HK-2 (cell line): ENCODE results near the gene BNC1.

Source experiments
- DNase-seq: peaks from one replicate; pipeline ENCODE4 v3.0.0-alpha.2; 2018; ENCODE audit not compliant: unreplicated experiment

Gene BNC1, protein sequence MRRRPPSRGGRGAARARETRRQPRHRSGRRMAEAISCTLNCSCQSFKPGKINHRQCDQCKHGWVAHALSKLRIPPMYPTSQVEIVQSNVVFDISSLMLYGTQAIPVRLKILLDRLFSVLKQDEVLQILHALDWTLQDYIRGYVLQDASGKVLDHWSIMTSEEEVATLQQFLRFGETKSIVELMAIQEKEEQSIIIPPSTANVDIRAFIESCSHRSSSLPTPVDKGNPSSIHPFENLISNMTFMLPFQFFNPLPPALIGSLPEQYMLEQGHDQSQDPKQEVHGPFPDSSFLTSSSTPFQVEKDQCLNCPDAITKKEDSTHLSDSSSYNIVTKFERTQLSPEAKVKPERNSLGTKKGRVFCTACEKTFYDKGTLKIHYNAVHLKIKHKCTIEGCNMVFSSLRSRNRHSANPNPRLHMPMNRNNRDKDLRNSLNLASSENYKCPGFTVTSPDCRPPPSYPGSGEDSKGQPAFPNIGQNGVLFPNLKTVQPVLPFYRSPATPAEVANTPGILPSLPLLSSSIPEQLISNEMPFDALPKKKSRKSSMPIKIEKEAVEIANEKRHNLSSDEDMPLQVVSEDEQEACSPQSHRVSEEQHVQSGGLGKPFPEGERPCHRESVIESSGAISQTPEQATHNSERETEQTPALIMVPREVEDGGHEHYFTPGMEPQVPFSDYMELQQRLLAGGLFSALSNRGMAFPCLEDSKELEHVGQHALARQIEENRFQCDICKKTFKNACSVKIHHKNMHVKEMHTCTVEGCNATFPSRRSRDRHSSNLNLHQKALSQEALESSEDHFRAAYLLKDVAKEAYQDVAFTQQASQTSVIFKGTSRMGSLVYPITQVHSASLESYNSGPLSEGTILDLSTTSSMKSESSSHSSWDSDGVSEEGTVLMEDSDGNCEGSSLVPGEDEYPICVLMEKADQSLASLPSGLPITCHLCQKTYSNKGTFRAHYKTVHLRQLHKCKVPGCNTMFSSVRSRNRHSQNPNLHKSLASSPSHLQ

DNA sequence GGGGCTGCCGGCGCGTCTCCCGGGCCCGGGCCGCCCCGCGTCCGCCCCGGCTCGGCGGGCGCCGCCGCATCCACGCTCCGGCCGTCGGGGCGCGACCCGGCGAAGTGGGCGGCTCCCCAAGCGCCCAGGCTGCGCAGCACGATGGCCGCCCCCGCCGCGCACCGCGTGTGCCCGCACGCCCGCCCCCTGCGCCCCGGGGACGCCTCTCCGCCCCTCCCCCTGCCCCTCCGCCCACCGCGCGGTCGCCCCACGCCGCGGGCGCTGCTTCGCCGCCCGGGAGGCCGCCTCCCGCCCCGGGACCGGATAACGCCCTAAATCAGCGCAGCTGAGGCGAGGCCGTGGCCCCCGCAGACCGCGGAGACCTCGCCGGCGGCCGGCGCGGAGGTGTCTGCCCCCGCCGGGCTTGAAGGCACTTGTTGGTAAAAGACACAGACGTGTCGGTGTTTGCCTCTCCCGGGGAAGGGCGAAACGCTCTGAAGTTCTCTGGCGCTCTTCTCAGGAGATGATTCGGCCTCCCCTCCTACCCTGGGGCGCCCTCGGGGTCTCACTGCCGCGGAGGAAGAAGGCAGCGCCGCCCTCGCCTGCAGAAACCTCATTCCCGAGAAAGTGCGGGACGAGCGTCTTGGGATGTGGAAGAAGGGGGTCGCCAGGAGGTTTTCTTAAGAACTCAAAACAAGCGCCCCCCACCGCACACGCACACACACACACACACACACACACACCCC lies at the start of gene BNC1:
Gene BNC1, minus strand, starts transcription at position 106 of the 725 bp plus-strand sequence. Its CDS starts 36 bp downstream, at position 70.
- no peak for DNase-seq

DNA sequence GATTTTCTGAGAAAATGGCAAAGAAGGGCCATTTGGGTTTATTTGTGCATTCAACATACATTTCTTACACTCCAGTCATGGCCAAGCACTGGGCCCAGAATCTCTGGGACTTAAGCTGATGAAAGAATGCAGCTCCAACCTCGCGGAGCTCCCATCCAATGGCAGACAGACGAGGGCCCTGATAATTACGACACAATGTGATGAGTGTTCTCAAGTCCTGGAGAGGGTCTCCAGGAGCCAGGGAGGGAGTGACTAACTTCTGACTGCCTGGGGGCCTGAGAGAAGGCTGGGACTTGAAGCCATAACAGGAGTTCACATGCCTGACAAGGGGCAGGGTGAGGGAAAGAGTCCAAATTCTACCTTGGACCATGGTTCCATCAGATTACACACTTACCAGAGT lies 42.6 kb upstream of the BNC1 start:
- no peak for DNase-seq

DNA sequence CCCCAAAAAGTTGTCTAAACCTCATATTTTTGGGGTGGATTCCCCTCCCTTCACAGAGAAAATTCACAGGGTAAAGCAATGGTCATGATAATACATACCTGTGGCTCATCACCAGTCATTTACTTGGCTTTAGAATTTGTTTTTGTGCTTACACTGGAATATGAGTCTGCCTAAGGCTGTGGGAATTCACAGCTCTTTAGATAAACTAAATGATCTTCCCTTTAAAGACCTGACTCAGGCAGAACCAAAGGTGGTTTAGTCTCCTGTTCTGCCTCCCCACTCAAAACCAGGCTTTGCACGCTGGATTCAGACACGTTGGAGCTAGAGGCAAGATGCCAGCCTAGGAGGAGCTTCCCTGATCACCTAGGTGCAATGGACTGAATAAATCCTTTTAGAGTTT lies 40.3 kb upstream of the BNC1 start:
- DNase-seq = no peak

DNA sequence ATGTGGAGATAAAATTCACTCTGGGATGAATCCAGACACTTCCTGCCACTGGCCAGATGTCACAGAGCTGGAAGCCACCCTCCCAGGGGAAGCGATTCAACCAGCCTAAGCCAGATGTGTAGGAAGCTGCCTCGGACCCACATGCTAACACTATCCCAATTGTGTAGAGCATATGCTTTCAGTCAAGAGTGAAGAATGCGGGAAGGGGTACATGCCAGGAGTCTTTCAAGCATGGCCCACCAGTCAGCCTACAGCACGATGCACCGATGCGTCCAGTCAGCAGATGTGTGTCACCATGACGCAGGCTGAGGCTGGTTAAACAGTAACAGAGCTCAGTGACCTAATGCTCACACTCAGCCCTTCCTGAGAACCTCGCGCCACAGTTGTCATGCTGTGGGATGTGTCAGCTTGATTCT lies 38.8 kb upstream of the BNC1 start:
- peak; percentile 90 for DNase-seq

DNA sequence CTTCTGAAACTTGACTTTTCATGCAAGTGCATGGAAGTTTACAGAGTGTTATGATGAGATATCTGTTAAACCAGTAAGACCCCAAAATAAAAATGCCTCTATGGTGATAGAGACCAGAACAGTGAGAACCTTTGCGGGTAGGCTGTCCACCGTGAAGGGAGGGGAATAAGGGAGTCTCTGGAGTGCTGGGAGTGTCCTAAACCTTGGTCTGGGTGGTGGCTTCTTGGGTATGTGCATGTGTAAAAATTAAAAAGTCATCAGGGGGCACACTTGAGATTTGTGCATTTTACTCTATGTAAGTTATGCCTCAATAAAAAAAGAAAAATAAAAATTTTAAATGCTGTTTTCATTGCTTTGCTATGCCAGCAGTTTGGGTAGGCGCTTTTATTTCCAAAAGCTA lies 38.2 kb upstream of the BNC1 start:
- DNase-seq = no peak

DNA sequence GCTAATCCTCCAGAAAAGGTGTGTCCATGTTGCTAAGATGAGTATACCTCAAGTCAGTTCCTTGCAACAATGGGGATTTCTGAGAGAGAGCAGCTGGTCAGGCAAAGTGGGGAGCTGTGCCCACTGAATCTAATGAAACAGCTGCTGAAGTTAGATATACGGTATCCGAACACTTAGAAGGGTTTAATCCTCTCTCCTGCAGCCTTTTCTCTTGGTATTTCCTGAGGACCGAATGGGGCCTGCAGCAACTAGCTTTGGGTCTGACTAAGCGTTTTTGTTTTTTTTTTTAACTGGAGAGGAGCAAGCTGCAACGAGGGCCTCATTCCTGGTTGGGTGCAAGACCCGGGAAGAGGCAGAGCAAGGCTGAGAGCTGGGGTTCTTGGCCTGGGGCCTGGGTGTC lies 37.6 kb upstream of the BNC1 start:
- no peak for DNase-seq

DNA sequence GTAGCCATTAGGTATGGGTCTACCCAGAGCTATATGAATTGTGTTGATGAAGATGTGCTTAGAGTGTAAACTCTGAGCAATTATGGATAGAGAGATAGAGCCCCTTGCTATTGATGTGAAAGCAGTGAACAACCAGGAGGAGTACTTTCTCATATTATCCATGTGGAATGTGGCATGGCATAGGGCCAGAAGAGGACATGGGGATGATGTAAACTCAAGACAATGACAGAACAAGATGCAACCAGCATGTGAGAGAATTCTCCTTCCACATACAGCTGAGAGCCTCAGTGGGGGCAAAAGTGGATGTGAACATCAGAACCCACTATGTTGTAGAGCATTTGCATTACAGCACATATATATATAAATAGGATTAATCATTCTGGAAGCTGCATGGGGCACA lies 36.4 kb upstream of the BNC1 start:
- no peak for DNase-seq

DNA sequence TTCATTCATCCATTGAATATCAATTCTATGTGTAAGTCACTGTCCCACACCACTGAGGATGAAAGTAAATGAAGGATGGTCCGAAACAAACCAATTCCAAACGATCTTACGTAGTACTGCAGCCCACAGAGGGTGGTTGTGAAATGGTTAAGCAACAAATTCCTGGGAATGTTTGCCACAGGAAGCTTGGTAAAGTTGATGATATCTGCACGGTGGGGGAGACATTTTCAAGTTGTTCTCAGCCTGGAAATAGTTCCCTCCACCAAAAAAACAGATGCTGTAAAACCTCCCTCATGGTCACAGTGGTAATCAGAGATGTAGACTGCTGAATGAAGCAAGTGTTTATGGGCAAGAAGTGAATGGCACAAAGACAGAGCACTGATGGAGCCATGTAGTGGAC lies 35.9 kb upstream of the BNC1 start:
- DNase-seq = no peak

DNA sequence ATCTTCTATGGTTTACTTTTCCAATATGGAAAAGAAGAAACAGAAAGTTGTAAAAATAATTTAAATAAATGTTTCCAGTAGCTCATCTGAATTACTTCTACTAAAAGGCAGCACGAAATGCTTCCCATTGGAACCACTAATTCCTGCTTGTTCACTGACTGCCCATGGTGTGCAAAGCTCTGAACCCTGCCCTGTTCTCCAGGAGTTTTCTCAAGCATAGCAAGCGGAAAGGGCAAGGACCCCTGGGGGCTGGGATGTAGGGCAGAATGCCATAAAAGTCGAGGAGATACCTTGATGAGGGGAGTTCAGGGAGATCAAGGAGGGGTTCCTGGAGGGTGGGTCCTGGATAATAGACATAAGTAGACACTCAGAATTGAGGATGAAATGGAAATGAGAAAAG lies 35.3 kb upstream of the BNC1 start:
- DNase-seq = no peak

DNA sequence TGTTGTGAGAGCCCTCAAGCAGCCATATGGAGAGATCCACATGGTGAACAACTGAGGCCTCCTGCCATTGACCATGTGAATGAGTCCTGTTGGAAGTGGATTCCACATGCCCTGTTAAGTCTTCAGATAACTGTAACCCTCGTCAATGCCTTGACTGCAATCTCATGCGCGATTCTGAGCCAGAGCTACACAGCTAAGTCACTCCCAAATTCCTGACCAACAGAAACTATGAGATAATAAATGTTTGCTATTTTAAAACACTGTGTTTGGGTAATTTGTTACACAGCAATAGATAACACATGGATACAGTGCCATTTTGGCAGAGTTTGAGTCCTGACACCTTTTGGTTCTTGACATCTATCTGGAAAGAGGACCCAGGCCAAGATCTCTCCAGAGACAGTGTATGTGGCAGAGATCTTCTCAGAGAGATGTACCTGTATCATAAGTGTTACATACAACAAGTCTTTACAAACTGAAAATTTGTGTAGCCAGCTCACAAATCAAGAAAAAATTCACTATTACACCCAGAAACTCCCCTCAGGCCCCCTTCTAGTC lies 34.5 kb upstream of the BNC1 start:
- DNase-seq = no peak

DNA sequence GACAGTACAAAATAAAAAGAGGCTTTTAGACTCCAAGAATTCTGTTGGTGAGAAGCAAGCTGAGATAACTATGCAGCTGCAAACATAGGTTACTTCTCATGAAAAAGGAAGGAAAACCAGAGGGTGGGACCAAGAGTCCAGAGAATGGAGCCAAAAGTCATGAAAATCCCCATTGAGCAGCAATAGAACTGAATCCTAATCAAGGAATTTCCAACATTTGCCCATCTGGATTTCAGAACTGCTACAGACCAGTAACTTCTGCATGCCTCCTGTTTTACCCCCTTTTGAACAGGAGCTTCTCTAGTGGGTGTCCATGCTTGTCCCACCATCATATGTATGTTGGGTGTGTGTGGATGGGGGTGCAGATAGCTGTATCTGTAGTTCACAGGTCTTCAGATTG lies 33.6 kb upstream of the BNC1 start:
- DNase-seq = no peak

DNA sequence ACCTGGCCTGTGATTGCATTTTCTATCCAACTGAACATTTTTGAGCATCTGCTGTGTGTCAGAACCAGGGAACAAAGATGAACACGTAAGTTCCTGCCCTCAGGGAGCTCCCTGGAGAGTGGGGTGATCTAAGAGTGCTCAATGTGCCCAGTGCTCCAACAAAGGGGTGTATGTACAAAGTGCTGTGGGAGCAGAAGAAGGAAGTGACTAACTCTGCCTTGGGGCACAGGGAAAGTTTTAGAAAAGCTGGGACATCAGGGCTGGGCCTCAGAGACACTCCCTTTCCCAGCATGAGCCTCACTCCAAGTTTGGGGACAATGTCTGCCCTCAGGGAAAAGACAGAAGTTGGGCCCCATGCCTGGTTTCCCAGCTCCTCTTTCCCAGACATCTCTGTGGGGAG lies 27.6 kb upstream of the BNC1 start:
- DNase-seq = no peak

DNA sequence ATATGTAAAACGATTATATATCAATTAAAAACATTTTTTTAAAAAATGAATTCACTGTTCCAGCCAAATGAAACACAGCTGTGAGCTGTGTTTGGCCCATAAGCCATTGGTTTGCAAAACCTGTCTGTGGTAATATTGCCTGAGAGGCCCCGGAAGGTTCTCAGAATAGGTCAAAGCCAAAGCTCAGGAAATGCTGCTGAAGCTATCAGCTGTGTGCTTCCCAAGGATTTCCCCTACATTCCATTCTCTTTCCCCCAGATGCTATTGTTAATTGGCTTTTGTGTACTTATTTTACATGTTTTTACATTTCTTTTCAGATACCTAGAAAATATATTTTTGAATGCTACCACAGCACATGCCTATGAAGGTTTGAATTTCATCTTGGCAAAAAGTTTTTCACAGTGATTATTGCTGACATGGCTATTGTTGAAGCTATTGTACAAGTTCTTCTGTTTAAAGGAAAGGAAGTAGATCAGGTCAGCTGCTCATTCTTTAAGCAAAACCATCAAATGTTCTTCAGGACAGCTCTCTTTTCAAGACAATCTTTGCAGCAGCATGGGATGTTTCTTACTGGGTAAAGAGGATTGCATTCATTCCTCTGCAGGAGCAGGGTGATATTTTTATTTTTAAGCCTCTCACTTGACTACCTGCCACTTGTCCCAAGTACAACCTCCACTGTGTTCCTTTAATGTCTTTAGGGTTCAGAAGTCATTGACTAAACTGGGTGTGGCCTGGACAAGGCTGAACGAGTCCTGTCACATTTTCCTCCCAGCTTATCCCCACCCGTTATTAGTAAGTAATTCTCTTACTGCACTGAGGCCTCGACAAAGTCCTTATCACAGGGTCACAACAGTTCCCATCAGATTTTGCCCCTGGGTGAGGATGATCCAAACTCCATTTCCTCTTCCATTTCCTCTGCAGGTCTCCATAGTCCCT lies 26.3 kb upstream of the BNC1 start:
- no peak for DNase-seq

DNA sequence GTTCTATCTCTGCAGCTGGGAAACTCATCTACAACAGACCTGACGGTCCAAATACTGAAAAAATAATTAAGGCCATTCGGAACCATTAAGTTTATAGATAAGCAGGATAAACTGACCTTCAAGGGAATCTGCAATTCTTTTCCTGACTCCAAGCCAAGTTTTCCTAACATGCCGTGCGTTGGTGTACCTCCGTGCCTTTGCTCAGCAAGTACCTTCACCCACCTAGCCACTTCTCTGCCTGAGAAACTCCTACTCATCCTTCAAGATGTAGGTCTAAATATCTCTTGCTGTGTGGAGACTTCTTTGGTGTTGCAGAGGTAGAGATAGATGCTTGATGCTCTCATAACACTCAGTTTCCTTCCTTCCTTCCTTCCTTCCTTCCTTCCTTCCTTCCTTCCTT lies 24.2 kb upstream of the BNC1 start:
- DNase-seq = no peak

DNA sequence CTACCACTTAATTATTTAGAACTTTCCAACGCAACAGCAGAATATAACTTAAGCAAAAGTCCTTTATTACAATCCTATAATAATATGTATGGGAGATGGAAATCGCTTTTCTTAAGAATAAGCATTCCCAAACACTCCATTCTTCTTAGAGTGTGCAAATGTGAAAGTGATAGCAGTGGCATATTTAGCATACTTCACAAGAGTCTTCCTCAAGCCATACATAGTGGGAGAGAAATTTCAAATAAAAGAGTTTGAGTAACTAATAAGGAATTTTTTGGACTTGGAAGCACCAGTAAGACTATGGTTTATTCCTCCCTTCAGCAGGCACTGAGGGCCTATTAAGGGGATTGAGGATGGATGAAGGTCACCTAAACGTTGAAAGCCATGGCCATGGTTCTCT lies 22.1 kb upstream of the BNC1 start:
- no peak for DNase-seq

DNA sequence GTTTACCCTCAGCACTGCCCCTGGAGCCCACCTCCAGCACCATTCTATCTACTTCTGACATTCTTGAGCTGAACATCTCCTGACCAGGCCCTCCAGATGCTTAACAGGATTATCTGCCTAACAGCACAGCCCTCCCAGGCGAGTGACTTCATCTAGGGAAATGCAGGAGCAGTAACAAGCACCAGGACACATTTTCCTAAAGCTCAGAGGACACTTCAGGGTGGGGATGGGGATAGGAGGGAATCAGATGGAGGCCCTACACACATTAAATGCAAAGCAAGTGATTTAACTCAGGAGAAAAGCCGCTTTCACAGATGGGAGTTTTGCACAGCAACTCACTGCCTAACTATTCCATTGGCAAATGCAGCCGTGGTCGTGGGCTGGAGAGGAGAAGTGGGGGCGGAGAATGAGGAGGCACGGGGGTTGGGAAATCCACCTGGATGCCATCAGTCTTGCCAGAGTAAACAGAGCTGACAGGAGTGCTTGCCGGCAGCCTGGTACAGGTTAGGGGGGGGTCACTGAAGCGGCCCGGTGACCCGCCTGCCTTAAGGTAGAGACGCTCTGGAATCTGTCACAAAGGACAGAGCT lies 21.3 kb upstream of the BNC1 start:
- DNase-seq = no peak

DNA sequence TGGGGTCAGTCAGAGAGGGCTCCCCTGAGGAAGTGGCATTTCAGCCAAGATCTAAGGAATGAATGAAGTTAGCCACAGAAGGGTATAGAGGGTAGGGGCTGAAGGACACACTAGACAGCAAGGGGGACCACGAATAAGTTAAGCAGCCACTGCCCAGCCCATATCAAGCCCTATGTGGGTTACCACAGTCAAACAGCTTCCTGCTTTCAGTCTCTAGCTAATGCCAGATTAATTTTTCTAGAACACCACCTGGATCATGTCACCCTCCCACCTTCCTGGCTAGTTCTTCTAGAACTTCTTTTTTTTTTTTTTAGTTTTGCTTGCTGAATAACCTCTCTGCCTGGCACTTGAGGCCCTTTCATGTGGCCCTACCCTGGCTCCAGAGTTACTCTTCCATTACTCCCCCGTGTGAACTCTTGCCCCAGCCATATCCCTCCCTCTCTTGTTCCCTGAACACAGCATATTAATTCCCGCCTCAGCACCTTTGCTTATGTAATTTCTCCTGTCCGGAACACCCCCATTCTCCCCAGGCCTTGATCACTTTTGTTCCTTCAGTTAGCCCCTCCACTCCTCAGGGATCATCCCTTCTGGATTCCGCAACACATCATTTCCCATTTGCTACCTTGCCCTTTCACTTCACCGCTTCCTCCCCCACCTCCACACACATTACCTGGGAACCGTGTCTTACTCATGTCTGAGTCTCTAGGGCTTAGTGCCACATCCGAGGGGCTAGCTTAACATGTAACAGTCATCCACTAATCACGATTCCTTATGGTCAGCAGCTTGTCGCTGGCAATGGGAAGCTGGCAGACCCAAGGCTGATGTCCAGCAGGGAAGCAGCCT lies 20.6 kb upstream of the BNC1 start:
- no peak for DNase-seq

DNA sequence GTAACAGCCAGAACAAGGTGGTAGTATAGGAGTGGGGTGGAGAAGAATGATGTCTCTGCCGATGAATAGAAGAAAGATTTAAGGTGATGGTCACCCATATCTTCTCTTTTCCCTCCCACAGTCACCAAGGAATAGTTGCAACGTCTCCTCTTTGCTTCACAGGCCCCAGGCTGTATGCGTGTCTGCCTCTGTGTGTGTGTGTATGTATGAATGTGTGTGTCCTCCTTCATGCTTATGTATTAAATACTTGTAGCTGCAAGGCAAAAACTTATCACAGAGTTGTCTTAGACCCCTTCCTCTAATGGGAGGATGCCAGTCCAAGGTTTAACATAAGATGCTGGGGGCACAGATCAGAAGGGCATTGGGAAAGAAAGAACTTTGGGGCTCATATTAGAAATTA lies 19.1 kb upstream of the BNC1 start:
- no peak for DNase-seq

DNA sequence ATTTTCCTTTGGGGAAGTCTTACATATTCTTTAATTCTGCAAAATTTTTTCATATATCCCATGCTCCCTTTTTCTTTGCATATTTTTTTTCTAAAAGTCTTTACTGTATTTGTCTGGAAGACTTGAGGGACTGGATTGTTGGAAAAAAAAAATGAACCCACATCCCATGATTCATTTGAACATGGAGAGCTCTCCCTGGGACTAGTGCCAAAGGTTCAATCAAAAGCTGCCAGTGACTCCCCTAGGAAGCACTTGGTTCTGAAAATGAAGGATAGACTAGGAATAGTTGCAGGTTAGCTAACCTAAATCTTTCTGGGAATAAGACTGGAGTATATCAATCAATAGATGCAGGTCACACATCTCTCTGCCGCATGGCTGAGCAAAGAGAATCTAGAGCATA lies 16.4 kb upstream of the BNC1 start:
- no peak for DNase-seq
